ENCODE data around the gene TOMT.

TOMT gene

GRCh38 chr11:72081821-72082453 is 23.8 kb upstream of the TOMT start:
- no peak overlapping the region for H3K23ac ChIP-seq (ENCODE audit: low read length)
- peak; percentile 66 to 82 for DNase-seq
- H2AK5ac ChIP-seq (ENCODE audit: low read length) = no peak overlapping the region
- no CpG with 5 or more reads among the region's 3 CpGs for WGBS (ENCODE audit: extremely low coverage, insufficient coverage, insufficient read length)
- peaks cover 11% of the 10 kb centered on the region for H3K79me1 ChIP-seq (ENCODE audit: low read length)
- H4K8ac ChIP-seq (ENCODE audit: low read depth, low read length) = no peak overlapping the region
- H4K91ac ChIP-seq (ENCODE audit: low read depth, low read length) = no peak overlapping the region
- no peak overlapping the region for H2BK120ac ChIP-seq (ENCODE audit: insufficient read depth, low read length, poor library complexity)
- H3K4me3 ChIP-seq (ENCODE audit: low read depth, low read length) = no peak overlapping the region
- no peaks in the 10 kb centered on the region for H3K36me3 ChIP-seq (ENCODE audit: control insufficient read depth in 1 of 2, insufficient read depth in 2 of 2, low read length in 2 of 2)
- H3K9ac ChIP-seq (ENCODE audit: low read length) = no peak overlapping the region
- H2BK12ac ChIP-seq (ENCODE audit: low read length) = no peak overlapping the region
- H2BK5ac ChIP-seq (ENCODE audit: low read depth, low read length, poor library complexity) = no peak overlapping the region
- peaks cover 9 to 10% of the 10 kb centered on the region in 2 experiments for H3K4me1 ChIP-seq (ENCODE audit: control insufficient read depth in 1 of 2, insufficient read depth in 2 of 2, low read length in 2 of 2)
- no peaks in the 10 kb centered on the region for H3K9me3 ChIP-seq (ENCODE audit: insufficient read depth, low read depth, low read length)
- H3K4me2 ChIP-seq (ENCODE audit: low read length) = no peak overlapping the region
- H3K27me3 ChIP-seq (ENCODE audit: insufficient read depth, low read length) = no peaks in the 10 kb centered on the region
- H4K12ac ChIP-seq (ENCODE audit: low read depth, low read length) = no peak overlapping the region
- H3K14ac ChIP-seq (ENCODE audit: low read length) = no peak overlapping the region
- no peak overlapping the region for H3K18ac ChIP-seq (ENCODE audit: low read length)
- peaks cover 12% of the 10 kb centered on the region for H3K79me2 ChIP-seq (ENCODE audit: control insufficient read depth, insufficient read depth, low read length, poor library complexity)
- no peak overlapping the region for H3K4ac ChIP-seq (ENCODE audit: low read depth, low read length)
- no peak overlapping the region for H2AFZ ChIP-seq (ENCODE audit: insufficient read depth, low read length, poor library complexity)
- H3K27ac ChIP-seq (ENCODE audit: low read depth, low read length) = peak overlapping the region; percentile 83

GRCh38 chr11:72083414-72083813 is 22.3 kb upstream of the TOMT start:
- Histone ChIP-seq H4K12ac (ENCODE audit: low read depth, low read length) (no peak overlapping the region), H2AK5ac (ENCODE audit: low read length) (no peak overlapping the region), H3K18ac (ENCODE audit: low read length) (no peak overlapping the region), H3K4me1 (ENCODE audit: control insufficient read depth in 1 of 2, insufficient read depth in 2 of 2, low read length in 2 of 2) (peaks cover 9 to 10% of the 10 kb centered on the region in 2 experiments), H2BK120ac (ENCODE audit: insufficient read depth, low read length, poor library complexity) (no peak overlapping the region), H3K27ac (ENCODE audit: low read depth, low read length) (no peak overlapping the region), H4K8ac (ENCODE audit: low read depth, low read length) (no peak overlapping the region), H2BK5ac (ENCODE audit: low read depth, low read length, poor library complexity) (no peak overlapping the region), H3K14ac (ENCODE audit: low read length) (no peak overlapping the region), H3K4ac (ENCODE audit: low read depth, low read length) (no peak overlapping the region), H3K4me2 (ENCODE audit: low read length) (no peak overlapping the region), H3K9ac (ENCODE audit: low read length) (no peak overlapping the region), H3K9me3 (ENCODE audit: insufficient read depth, low read depth, low read length) (no peaks in the 10 kb centered on the region), H3K23ac (ENCODE audit: low read length) (no peak overlapping the region), H3K79me2 (ENCODE audit: control insufficient read depth, insufficient read depth, low read length, poor library complexity) (peaks cover 12% of the 10 kb centered on the region), H3K4me3 (ENCODE audit: low read depth, low read length) (no peak overlapping the region), H3K36me3 (ENCODE audit: control insufficient read depth in 1 of 2, insufficient read depth in 2 of 2, low read length in 2 of 2) (no peaks in the 10 kb centered on the region), H2BK12ac (ENCODE audit: low read length) (no peak overlapping the region), H3K79me1 (ENCODE audit: low read length) (peaks cover 11% of the 10 kb centered on the region), H4K91ac (ENCODE audit: low read depth, low read length) (no peak overlapping the region), H3K27me3 (ENCODE audit: insufficient read depth, low read length) (no peaks in the 10 kb centered on the region), H2AFZ (ENCODE audit: insufficient read depth, low read length, poor library complexity) (no peak overlapping the region)
- DNase-seq = no peak
- no CpG with 5 or more reads among the region's 2 CpGs for WGBS (ENCODE audit: extremely low coverage, insufficient coverage, insufficient read length)

GRCh38 chr11:72084076-72084475 is 21.6 kb upstream of the TOMT start:
- Histone ChIP-seq H2AFZ (ENCODE audit: insufficient read depth, low read length, poor library complexity) (no peak overlapping the region), H2BK12ac (ENCODE audit: low read length) (no peak overlapping the region), H3K9me3 (ENCODE audit: insufficient read depth, low read depth, low read length) (no peaks in the 10 kb centered on the region), H3K23ac (ENCODE audit: low read length) (no peak overlapping the region), H3K4me1 (ENCODE audit: control insufficient read depth in 1 of 2, insufficient read depth in 2 of 2, low read length in 2 of 2) (peaks cover 9 to 10% of the 10 kb centered on the region in 2 experiments), H4K91ac (ENCODE audit: low read depth, low read length) (no peak overlapping the region), H2AK5ac (ENCODE audit: low read length) (no peak overlapping the region), H4K12ac (ENCODE audit: low read depth, low read length) (no peak overlapping the region), H3K27ac (ENCODE audit: low read depth, low read length) (no peak overlapping the region), H3K14ac (ENCODE audit: low read length) (no peak overlapping the region), H3K4me2 (ENCODE audit: low read length) (no peak overlapping the region), H2BK120ac (ENCODE audit: insufficient read depth, low read length, poor library complexity) (no peak overlapping the region), H3K79me1 (ENCODE audit: low read length) (peaks cover 11% of the 10 kb centered on the region), H3K27me3 (ENCODE audit: insufficient read depth, low read length) (no peaks in the 10 kb centered on the region), H3K79me2 (ENCODE audit: control insufficient read depth, insufficient read depth, low read length, poor library complexity) (peaks cover 10% of the 10 kb centered on the region), H3K4ac (ENCODE audit: low read depth, low read length) (no peak overlapping the region), H3K9ac (ENCODE audit: low read length) (no peak overlapping the region), H3K36me3 (ENCODE audit: control insufficient read depth in 1 of 2, insufficient read depth in 2 of 2, low read length in 2 of 2) (peaks cover 0 to 3% of the 10 kb centered on the region in 2 experiments), H2BK5ac (ENCODE audit: low read depth, low read length, poor library complexity) (no peak overlapping the region), H3K4me3 (ENCODE audit: low read depth, low read length) (no peak overlapping the region), H4K8ac (ENCODE audit: low read depth, low read length) (no peak overlapping the region), H3K18ac (ENCODE audit: low read length) (no peak overlapping the region)
- DNase-seq = no peak
- no CpG with 5 or more reads among the region's 4 CpGs for WGBS (ENCODE audit: extremely low coverage, insufficient coverage, insufficient read length)

- H3K27ac ChIP-seq (ENCODE audit: low read depth, low read length) = no peak overlapping the region
- H2BK12ac ChIP-seq (ENCODE audit: low read length) = no peak overlapping the region
- no peak overlapping the region for H3K18ac ChIP-seq (ENCODE audit: low read length)
- H3K23ac ChIP-seq (ENCODE audit: low read length) = no peak overlapping the region
- no peak overlapping the region for H4K91ac ChIP-seq (ENCODE audit: low read depth, low read length)
- no peaks in the 10 kb centered on the region for H3K9me3 ChIP-seq (ENCODE audit: insufficient read depth, low read depth, low read length)
- WGBS (ENCODE audit: extremely low coverage, insufficient coverage, insufficient read length) = no CpG with 5 or more reads among the region's 1 CpG
- no peak overlapping the region for H2BK120ac ChIP-seq (ENCODE audit: insufficient read depth, low read length, poor library complexity)
- no peak overlapping the region for H2BK5ac ChIP-seq (ENCODE audit: low read depth, low read length, poor library complexity)
- H4K8ac ChIP-seq (ENCODE audit: low read depth, low read length) = no peak overlapping the region
- peaks cover 8% of the 10 kb centered on the region for H3K79me1 ChIP-seq (ENCODE audit: low read length)
- H3K4me3 ChIP-seq (ENCODE audit: low read depth, low read length) = no peak overlapping the region
- H3K79me2 ChIP-seq (ENCODE audit: control insufficient read depth, insufficient read depth, low read length, poor library complexity) = peaks cover 4% of the 10 kb centered on the region
- peaks cover 0 to 4% of the 10 kb centered on the region in 2 experiments for H3K36me3 ChIP-seq (ENCODE audit: control insufficient read depth in 1 of 2, insufficient read depth in 2 of 2, low read length in 2 of 2)
- no peaks in the 10 kb centered on the region for H3K27me3 ChIP-seq (ENCODE audit: insufficient read depth, low read length)
- no peak overlapping the region for H2AFZ ChIP-seq (ENCODE audit: insufficient read depth, low read length, poor library complexity)
- no peak overlapping the region for H3K14ac ChIP-seq (ENCODE audit: low read length)
- H2AK5ac ChIP-seq (ENCODE audit: low read length) = no peak overlapping the region
- H3K9ac ChIP-seq (ENCODE audit: low read length) = no peak overlapping the region
- H3K4me1 ChIP-seq (ENCODE audit: control insufficient read depth in 1 of 2, insufficient read depth in 2 of 2, low read length in 2 of 2) = peaks cover 5 to 10% of the 10 kb centered on the region in 2 experiments
- no peak for DNase-seq
- H3K4me2 ChIP-seq (ENCODE audit: low read length) = no peak overlapping the region
- no peak overlapping the region for H3K4ac ChIP-seq (ENCODE audit: low read depth, low read length)
- H4K12ac ChIP-seq (ENCODE audit: low read depth, low read length) = no peak overlapping the region
Observed at GRCh38 chr11:72084965-72085364, 20.8 kb upstream of the TOMT start.
